Mesendoderm (in vitro differentiated cells): ENCODE results near the gene C16orf89.
"Not testable (repeated sequence)": the region's sequence is repeated elsewhere in the genome, so short reads cannot be mapped to it uniquely, and the experiment has no call there.

ENCODE experiments used
- DNase-seq: peaks from one replicate; pipeline ENCODE4 v3.0.0; 2013
- H2AK5ac ChIP-seq: 2 replicates; pipeline ENCODE4 v1.6.1; 2013; ENCODE audit warnings: low read length, inconsistent platforms
- H2BK120ac ChIP-seq: 2 replicates; pipeline ENCODE4 v1.6.1; 2013; ENCODE audit warnings: low read depth, mild to moderate bottlenecking, low read length, moderate library complexity, mixed read lengths
- H2BK15ac ChIP-seq: replicated peaks from 2 replicates; pipeline ENCODE4 v1.6.1; 2013; ENCODE audit warnings: low read depth, mild to moderate bottlenecking, moderate library complexity
- H2BK5ac ChIP-seq: 2 replicates; pipeline ENCODE4 v1.6.1; 2013; ENCODE audit warnings: low read length, inconsistent platforms
- H3K18ac ChIP-seq: 2 replicates; pipeline ENCODE4 v1.6.1; 2013; ENCODE audit warnings: mild to moderate bottlenecking, low read length, mixed read lengths
- H3K23ac ChIP-seq: one replicate; pipeline ENCODE4 v1.6.1; 2013; ENCODE audit warnings: low read length
- H3K27ac ChIP-seq: 2 replicates; pipeline ENCODE4 v1.5.1; 2013; ENCODE audit warnings: low read depth, mild to moderate bottlenecking, inconsistent platforms, low read length, moderate library complexity
- H3K27me3 ChIP-seq: 2 replicates; pipeline ENCODE4 v1.6.1; 2013; ENCODE audit warnings: low read length, control low read depth, mild to moderate bottlenecking, inconsistent platforms; ENCODE audit not compliant: insufficient read depth, poor library complexity
- H3K36me3 ChIP-seq: 2 replicates; pipeline ENCODE4 v1.6.1; 2013; ENCODE audit warnings: low read length, inconsistent platforms; ENCODE audit not compliant: control insufficient read depth, insufficient read depth
- H3K4ac ChIP-seq: one replicate; pipeline ENCODE4 v1.6.1; 2013; ENCODE audit warnings: low read depth, mild to moderate bottlenecking, low read length, moderate library complexity
- H3K4me1 ChIP-seq: 2 replicates; pipeline ENCODE4 v1.6.1; 2013; ENCODE audit warnings: low read depth, low read length, inconsistent platforms; ENCODE audit not compliant: control insufficient read depth
- H3K4me2 ChIP-seq: 2 replicates; pipeline ENCODE4 v1.6.1; 2013; ENCODE audit warnings: low read length
- H3K4me3 ChIP-seq: 2 replicates; pipeline ENCODE4 v1.5.1; 2013; ENCODE audit warnings: mild to moderate bottlenecking, low read length
- H3K56ac ChIP-seq: one replicate; pipeline ENCODE4 v1.6.1; 2013; ENCODE audit warnings: low read length
- H3K79me1 ChIP-seq: 2 replicates; pipeline ENCODE4 v1.6.1; 2013; ENCODE audit warnings: low read length, inconsistent platforms
- H3K79me2 ChIP-seq: 2 replicates; pipeline ENCODE4 v1.6.1; 2013; ENCODE audit warnings: mild to moderate bottlenecking, low read length; ENCODE audit not compliant: control insufficient read depth, insufficient read depth
- H3K9ac ChIP-seq: 2 replicates; pipeline ENCODE4 v1.6.1; 2013; ENCODE audit warnings: low read length, inconsistent platforms
- H4K5ac ChIP-seq: one replicate; pipeline ENCODE4 v1.6.1; 2013; ENCODE audit warnings: low read length
- H4K8ac ChIP-seq: one replicate; pipeline ENCODE4 v1.6.1; 2013; ENCODE audit warnings: low read depth, mild to moderate bottlenecking, control low read depth, low read length, moderate library complexity
- WGBS: extraction: QIAGEN DNeasy Blood & Tissue Kit; methylation state at CpG from one replicate; pipeline ENCODE4 v1.1.7; 2013; ENCODE audit warnings: low lambda C conversion rate, missing lambda C conversion rate; ENCODE audit not compliant: insufficient coverage; ENCODE audit errors: extremely low coverage; 5-methylcytosine and 5-hydroxymethylcytosine counted together

The C16orf89 gene

DNA sequence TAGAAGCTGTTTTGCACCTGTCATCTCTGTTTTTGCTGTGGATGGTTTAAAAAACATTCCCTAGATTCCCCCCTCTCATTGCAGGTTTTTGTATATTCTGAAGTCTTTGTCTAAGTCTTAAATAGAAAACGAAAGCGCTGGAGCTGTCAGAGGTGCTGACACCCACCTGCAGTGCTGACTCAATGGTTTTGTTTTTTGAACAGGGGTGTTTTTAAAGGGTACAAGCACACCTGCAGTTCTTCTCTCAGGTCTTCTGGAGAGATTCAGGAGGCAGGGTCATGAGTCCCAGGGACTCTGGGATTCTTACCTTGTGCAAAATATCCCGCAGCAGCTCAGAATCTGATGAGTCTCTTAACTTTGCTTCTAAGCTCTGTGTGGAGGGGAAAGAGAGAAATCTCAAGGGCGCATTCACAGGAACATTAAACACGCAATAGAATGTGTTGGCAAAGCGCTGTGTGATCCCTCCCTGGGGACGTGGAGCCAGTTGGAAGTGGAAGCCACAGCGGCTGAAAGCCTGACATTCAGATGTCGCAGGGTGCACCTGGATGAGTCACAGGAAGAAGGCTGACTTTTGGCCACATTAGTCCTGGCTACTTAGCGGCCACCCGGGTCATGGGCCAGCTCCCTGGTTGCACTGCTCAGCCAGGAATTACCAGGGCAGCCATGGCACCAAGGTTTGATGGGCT lies 29.5 kb upstream of the C16orf89 start:
- not testable (repeated sequence) for H3K4ac ChIP-seq, H2AK5ac ChIP-seq, H3K18ac ChIP-seq, H4K5ac ChIP-seq, H2BK120ac ChIP-seq, H3K4me3 ChIP-seq, H2BK5ac ChIP-seq, H3K79me2 ChIP-seq, H3K23ac ChIP-seq, H3K27me3 ChIP-seq, H3K4me2 ChIP-seq, H3K4me1 ChIP-seq, H3K36me3 ChIP-seq, H3K79me1 ChIP-seq, H4K8ac ChIP-seq, H3K27ac ChIP-seq, H3K56ac ChIP-seq, DNase-seq, H2BK15ac ChIP-seq, H3K9ac ChIP-seq
- WGBS = no CpG with 5 or more reads among the region's 11 CpGs

DNA sequence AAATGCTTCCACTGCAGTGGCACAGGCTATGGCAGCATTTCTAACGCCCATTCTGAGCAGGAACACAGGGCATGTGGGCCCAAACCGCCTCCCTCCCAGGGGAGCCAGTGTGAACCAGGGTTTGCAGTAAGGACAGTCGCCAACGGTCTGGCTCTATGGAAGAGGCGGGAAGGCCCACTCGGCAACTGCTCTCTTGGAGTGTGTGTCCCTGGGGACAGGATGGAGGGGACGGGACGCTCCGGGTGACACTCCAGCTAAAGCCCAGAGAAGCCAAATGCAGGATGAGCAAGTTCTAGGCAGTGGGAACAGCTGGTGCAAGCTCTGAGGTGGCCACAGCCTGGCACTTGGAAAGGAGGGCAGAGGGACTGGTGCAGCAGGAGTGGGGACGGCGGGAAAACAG lies 28.0 kb upstream of the C16orf89 start:
- H4K8ac ChIP-seq, H3K79me1 ChIP-seq, H2AK5ac ChIP-seq, H3K27me3 ChIP-seq, H4K5ac ChIP-seq, DNase-seq, H2BK120ac ChIP-seq, H2BK5ac ChIP-seq, H3K18ac ChIP-seq, H3K4me2 ChIP-seq, H3K56ac ChIP-seq, H3K36me3 ChIP-seq, H3K23ac ChIP-seq, H3K4me1 ChIP-seq, H3K4me3 ChIP-seq, H2BK15ac ChIP-seq, H3K27ac ChIP-seq, H3K9ac ChIP-seq, H3K4ac ChIP-seq, H3K79me2 ChIP-seq: not testable (repeated sequence)
- no CpG with 5 or more reads among the region's 11 CpGs for WGBS

DNA sequence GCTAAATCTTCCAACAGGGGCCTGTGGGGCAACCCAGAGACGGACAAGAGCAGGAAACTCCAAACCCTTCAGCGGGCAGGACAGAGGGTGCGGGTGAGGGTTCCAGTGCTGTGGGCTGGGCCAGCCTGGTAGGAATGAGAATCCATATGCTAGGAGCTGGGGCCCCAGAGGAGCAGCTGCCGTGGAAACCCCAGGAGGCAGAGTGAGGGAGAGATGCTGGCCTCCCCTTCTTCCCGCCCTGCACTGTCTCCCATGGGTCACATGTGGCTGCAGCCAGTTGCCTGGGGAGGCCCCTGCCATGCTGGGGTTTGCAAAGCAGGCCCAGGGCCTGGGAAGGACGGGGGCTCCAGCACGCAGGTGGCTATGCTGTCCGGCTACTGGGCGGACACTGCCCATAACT lies 27.3 kb upstream of the C16orf89 start:
- not testable (repeated sequence) for H3K27ac ChIP-seq, H3K36me3 ChIP-seq, H3K27me3 ChIP-seq, H2BK120ac ChIP-seq, H4K5ac ChIP-seq, H2BK15ac ChIP-seq, H4K8ac ChIP-seq, H3K23ac ChIP-seq, H3K4me2 ChIP-seq, H2AK5ac ChIP-seq, H3K79me2 ChIP-seq, H3K79me1 ChIP-seq, H3K4me1 ChIP-seq, DNase-seq, H3K9ac ChIP-seq, H3K18ac ChIP-seq, H3K4me3 ChIP-seq, H3K56ac ChIP-seq, H2BK5ac ChIP-seq, H3K4ac ChIP-seq
- no CpG with 5 or more reads among the region's 9 CpGs for WGBS

DNA sequence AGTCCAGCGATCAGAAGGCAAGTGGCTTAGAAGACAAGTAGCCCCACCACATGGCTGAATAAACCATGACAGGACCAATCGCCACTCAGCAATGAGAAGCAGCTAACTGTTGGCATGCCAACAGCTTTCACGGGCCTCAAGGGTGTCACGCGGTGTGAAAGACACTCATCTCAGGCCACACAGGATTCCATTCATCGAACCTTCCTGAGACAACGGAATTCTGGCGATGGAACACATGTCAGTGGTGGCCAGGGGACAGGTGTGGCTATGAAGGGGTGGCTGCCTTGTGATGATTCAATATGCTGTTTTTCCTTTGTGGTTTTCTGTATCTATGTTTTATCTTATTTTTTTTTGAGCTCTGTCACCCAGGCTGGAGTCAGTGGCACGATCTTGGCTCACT lies 24.8 kb upstream of the C16orf89 start:
- not testable (repeated sequence) for H2AK5ac ChIP-seq, H2BK15ac ChIP-seq, H3K4me2 ChIP-seq, H2BK5ac ChIP-seq, H3K4me1 ChIP-seq, H3K9ac ChIP-seq, H3K4me3 ChIP-seq, H3K27me3 ChIP-seq, H3K79me1 ChIP-seq, H3K56ac ChIP-seq, H4K5ac ChIP-seq, H3K36me3 ChIP-seq, H3K18ac ChIP-seq, H3K79me2 ChIP-seq, H2BK120ac ChIP-seq, H3K27ac ChIP-seq, H3K23ac ChIP-seq, H4K8ac ChIP-seq, H3K4ac ChIP-seq
- peak; percentile 34 for DNase-seq
- WGBS = no CpG with 5 or more reads among the region's 9 CpGs

DNA sequence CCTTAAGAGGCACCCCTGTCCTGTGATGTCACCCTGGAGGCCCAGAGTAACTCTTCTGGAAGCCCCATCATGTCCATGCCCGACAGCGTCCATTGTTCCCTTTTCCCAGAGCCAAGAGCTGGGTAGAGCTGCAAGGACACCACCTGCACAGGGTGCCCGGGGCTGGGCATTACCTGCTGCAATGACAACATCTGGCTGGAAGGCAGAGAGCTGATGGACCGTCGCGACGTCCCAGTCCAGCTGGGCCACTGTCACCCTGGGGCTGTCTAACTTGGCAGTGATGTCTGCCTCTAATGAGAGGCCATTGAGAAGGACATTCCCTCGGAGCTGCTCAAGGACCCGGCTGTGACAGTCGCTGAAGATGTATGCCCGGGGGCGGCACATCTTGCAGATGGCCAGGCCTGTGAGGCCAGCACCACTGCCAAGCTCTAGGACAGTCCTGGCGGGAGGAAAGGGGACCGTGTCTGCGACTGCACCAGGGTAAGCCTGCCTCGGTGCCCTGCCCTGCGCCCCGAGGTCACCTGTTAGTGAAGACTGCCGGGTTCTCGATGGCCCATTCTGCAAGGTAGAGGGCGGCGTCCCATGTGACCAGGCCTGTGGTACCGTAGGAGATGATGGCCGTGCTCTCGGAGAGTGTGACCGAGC lies 24.3 kb upstream of the C16orf89 start:
- not testable (repeated sequence) for H4K5ac ChIP-seq, H3K4me1 ChIP-seq, H3K27ac ChIP-seq, H2AK5ac ChIP-seq, H3K79me1 ChIP-seq, H3K56ac ChIP-seq, H3K4me3 ChIP-seq, H3K9ac ChIP-seq, H3K36me3 ChIP-seq, H3K27me3 ChIP-seq, H3K4ac ChIP-seq, H4K8ac ChIP-seq, DNase-seq, H3K4me2 ChIP-seq, H3K23ac ChIP-seq, H2BK15ac ChIP-seq, H2BK120ac ChIP-seq, H3K79me2 ChIP-seq, H3K18ac ChIP-seq, H2BK5ac ChIP-seq
- no CpG with 5 or more reads among the region's 26 CpGs for WGBS

DNA sequence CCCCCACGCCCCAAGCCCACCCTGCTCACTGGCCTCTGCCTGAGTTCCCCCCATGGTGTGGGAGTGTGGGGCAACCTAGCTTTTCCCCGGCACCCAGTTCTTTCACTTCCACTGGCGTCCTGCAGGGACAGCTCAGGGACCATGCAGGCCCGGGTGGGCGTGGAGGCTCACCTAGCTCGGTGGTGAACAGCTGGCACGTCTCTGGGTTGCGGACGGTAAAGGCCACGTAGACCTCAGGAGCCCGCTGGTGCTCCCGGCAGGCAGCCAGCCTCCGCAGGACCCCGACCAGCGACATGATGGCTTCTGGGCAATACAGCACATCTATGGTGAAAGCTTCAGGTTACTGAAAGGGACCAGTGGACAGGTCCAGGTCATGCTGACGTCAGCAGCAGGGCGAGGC lies 23.2 kb upstream of the C16orf89 start:
- DNase-seq, H3K27me3 ChIP-seq, H3K23ac ChIP-seq, H3K4me3 ChIP-seq, H3K79me1 ChIP-seq, H3K4me2 ChIP-seq, H3K4ac ChIP-seq, H3K4me1 ChIP-seq, H3K27ac ChIP-seq, H4K5ac ChIP-seq, H2BK120ac ChIP-seq, H3K56ac ChIP-seq, H3K18ac ChIP-seq, H2AK5ac ChIP-seq, H2BK15ac ChIP-seq, H3K79me2 ChIP-seq, H3K36me3 ChIP-seq, H3K9ac ChIP-seq, H4K8ac ChIP-seq, H2BK5ac ChIP-seq: not testable (repeated sequence)
- WGBS = no CpG with 5 or more reads among the region's 17 CpGs
